ENCODE results near the gene CBX4. TPM values are rescaled to one million over a fixed set of nuclear protein-coding genes. Genes with fewer than 3 reads are reported as not detected.

The CBX4 gene
- total and polyA plus RNA-seq, 2 of the 4 experiments (the other 2 are of a cell fraction): 3.2 to 9.4 TPM

DNA sequence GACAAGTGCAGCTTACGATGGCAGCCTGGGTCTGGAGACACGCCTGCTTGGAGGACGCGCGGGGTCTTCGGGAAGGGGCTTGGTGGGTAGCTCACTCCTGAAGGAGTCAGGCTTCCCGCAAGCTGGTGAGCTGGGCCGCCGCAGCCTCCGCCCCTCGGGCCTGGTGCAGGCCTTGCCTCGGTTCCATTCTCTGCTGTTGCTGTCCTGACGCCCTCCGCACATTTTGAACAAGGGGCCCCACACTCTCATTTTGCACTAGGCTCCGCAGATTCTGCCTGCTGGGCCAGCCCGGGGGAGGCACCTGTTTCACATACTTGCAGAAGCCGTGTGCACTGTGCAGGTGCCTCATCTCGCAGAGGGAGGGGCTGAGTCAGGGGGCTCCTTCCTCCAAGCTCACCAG is 31.9 kb upstream of the CBX4 start:
- no peaks in the 10 kb centered on the region for H3K4me1 ChIP-seq (ENCODE audit: control insufficient read depth, insufficient read depth, low read length)
- no peak overlapping the region for H2AK9ac ChIP-seq (replicated peaks; ENCODE audit: low read depth, low read length, poor library complexity)
- no peak overlapping the region for H3K14ac ChIP-seq (replicated peaks; ENCODE audit: low read depth, low read length)
- no peaks in the 10 kb centered on the region for H3K9me3 ChIP-seq (ENCODE audit: control insufficient read depth, insufficient read depth, low read length)
- in situ Hi-C loops (cut with MboI; ENCODE audit: low sequenced_read_pairs) (no loop called here), dilution Hi-C loops (cut with HindIII; ENCODE audit: low sequenced_read_pairs, unreplicated experiment) (no loop called here), intact Hi-C loops (cut with micrococcal nuclease) (no loop called here)
- H3K4ac ChIP-seq (ENCODE audit: low read depth, low read length): no peak overlapping the region
- no peak overlapping the region for H4K91ac ChIP-seq (ENCODE audit: insufficient read depth, low read depth, low read length)
- H3K56ac ChIP-seq (ENCODE audit: extremely low read depth, insufficient read depth, low read length): no peak overlapping the region
- no peak overlapping the region for H2BK15ac ChIP-seq (ENCODE audit: low read depth, low read length)
- H3K4me2 ChIP-seq (ENCODE audit: low read depth, low read length): no peak overlapping the region
- no peak overlapping the region for H2BK20ac ChIP-seq (ENCODE audit: low read depth, low read length)
- TF ChIP-seq MXI1 (IDR thresholded peaks at IDR 0.05; ENCODE audit: borderline replicate concordance, low read depth, low read length) (no peak), FOS (IDR thresholded peaks at IDR 0.05; ENCODE audit: low read depth, low read length) (no peak), CHD1 (IDR thresholded peaks at IDR 0.05; ENCODE audit: low read depth, low read length) (no peak), CTCF (conservative IDR thresholded peaks at IDR 0.05; ENCODE audit: low read depth, low read length) (no peak)
- H3K27me3 ChIP-seq (ENCODE audit: control insufficient read depth, insufficient read depth, low read length): peaks cover 23% of the 10 kb centered on the region
- H3K79me1 ChIP-seq (ENCODE audit: low read depth in 1 of 2, low read length in 2 of 2): no peaks in the 10 kb centered on the region
- no peaks in the 10 kb centered on the region for H4K20me1 ChIP-seq (ENCODE audit: insufficient read depth, low read length)
- CTCF ChIA-PET: no interaction called here
- no peak overlapping the region for H4K5ac ChIP-seq (ENCODE audit: low read depth, low read length)
- no peak overlapping the region for H3K4me3 ChIP-seq (ENCODE audit: insufficient read depth, low read depth, low read length)
- H3K18ac ChIP-seq (ENCODE audit: low read depth, low read length): no peak overlapping the region
- H2AK5ac ChIP-seq (ENCODE audit: low read depth, low read length): no peak overlapping the region
- H3K27ac ChIP-seq (ENCODE audit: insufficient read depth, low read length): no peak overlapping the region
- ATAC-seq (ENCODE audit: low read depth): no peak
- WGBS, 2 experiments (ENCODE audit: extremely low coverage in 2 of 2, insufficient read length in 1 of 2): 97% methylated on average over 6 of the region's 18 CpGs; no CpG with 5 or more reads in 1 of the 2 experiments
- POLR2A ChIA-PET (ENCODE audit: unreplicated experiment): no interaction called here
- no peak overlapping the region for H2BK5ac ChIP-seq (ENCODE audit: low read depth, low read length, poor library complexity, severe bottlenecking)
- H4K8ac ChIP-seq (ENCODE audit: low read depth in 2 of 2, low read length in 2 of 2): no peak overlapping the region
- H3K9me1 ChIP-seq (ENCODE audit: insufficient read depth, low read length): no peaks in the 10 kb centered on the region
- H3K36me3 ChIP-seq (ENCODE audit: control insufficient read depth, insufficient read depth, low read length): no peaks in the 10 kb centered on the region
- H2BK120ac ChIP-seq (ENCODE audit: low read depth, low read length): no peak overlapping the region
- DNase-seq: no peak
- no peak overlapping the region for H3K23ac ChIP-seq (ENCODE audit: low read depth, low read length)
- no peak overlapping the region for H2AFZ ChIP-seq (replicated peaks; ENCODE audit: low read length, poor library complexity)
- BruUV-seq (replicated peaks): no TSS peak
- no peak overlapping the region for H3K9ac ChIP-seq (ENCODE audit: low read depth, low read length)

Data from IMR-90 (cell line).